ENCODE results near the gene FBXO15.

The FBXO15 gene, protein sequence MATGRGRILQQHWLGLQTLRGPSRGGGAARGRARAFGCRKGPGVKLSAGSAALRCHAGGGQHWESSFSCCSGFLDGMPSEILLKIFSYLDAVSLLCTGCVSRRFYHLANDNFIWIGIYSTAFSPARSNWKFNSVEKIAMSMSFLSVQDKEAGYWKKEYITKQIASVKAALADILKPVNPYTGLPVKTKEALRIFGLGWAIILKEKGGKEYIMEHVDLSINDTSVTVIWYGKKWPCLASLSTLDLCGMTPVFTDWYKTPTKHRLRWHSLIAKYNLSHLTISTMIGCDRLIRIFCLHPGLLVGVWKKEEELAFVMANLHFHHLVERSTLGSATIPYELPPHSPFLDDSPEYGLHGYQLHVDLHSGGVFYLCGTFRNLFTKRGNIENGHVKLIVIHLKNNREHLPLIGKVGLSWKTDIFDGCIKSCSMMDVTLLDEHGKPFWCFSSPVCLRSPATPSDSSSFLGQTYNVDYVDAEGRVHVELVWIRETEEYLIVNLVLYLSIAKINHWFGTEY

GRCh38 chr18:74147779-74148542 lies at the start of gene FBXO15, which contains the start of gene TIMM21:
TSS of gene FBXO15 (minus strand) at chr18:74147834. CDS start at chr18:74147785, 49 bp downstream.
TSS of gene TIMM21 (plus strand) at chr18:74148523. CDS start at chr18:74148809, 286 bp downstream.
- DNase-seq: peak; percentile 96

- peak; percentile 73 for DNase-seq
These were observed 48.8 kb upstream of the FBXO15 start for GRCh38 chr18:74196220-74197119.

GRCh38 chr18:74194691-74195090 lies 47.1 kb upstream of the FBXO15 start:
- no peak for DNase-seq

DNA sequence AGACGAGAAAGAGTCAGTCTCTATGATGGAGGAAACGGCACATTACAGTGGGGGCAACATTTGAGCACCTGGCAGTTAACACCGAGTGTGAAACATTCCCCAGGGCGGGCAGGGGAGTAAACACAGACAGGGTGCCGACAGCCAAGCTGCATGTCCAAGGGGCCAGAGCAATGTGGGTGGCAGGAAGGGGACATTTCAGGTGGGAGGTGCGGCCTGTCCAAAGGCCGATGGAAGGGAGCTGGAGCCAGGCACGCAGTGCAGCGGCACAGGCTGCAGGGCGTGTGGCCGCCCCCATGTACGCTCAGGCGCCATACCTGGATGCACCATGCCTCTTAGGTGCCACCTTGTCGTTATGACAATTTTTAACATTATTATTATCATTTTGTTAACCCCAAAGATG lies 43.9 kb upstream of the FBXO15 start:
- no peak for DNase-seq

DNA sequence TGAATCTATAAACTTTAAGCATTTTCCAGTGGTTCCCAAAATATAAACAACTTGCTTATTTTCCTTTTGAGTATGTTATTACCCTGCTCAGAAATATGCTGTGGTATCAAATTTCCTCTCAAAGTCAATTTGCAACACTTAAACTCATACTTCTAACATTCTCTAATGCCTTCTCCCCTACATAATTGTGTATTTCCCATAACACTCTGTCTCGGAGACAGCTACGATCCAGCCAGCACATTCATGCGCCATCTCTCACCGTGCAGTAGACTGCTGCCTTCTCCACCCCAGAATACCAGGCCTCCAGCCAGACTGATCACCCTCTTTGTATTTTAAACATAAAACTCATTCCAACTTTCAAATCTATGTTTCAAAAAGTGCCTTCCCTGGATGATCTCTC lies 42.5 kb upstream of the FBXO15 start:
- DNase-seq: no peak

DNA sequence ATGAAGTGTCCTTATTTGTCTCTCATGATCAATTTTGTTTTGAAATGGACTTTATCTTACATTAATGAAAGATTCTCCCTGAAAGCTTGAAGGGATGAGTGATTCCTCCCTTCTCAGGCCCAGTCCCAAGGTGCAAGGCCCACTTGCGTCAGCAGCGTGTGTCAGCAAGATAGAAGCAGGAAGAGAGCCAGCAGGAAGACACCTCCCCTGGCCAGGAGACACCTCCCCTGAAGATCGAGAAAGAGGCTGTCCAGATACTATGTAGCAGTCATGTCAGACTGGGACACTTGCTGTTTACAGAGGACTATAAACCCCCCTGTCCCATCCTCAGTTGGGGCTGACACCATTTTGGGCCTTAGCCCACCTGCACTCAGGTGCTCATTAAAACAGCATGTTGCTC lies 39.0 kb upstream of the FBXO15 start:
- DNase-seq: no peak

DNA sequence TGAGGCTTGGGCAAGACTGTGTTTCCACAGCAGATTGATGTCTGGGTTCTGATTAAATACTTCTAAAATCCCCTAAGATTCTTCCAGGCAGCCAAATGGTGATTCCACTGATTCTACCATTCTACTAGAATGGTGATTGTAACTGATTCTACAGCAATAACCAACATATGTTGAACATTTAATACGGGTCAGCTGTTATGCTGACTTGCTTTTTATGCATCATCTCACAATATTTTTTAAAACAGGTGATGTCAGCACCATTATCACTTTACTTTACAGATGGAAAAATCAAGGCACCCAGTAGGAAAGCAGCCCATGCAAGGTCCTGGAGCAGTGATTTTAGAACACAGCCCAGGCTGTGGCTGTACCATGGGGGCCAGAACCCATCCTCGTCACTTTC lies 38.2 kb upstream of the FBXO15 start:
- DNase-seq: no peak

DNA sequence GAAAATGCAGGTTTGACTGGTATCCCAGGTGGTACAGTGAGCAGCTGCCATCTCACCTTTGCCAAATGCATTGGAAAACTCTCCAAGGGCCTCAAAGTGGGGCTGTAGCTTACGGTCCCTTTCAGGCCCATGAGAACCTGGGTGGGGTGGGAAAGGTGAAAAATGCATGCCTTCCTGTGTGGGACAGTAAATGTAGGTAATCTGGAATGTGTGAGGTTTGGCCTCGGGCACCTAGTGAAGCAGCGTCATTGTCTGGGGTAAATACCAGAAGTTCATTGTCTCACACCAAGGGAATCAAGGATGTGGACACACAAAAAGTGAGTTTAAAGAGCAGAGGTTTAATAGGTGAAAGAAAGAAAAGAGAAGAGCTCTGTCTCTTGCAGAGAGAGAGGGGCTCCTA lies 37.2 kb upstream of the FBXO15 start:
- no peak for DNase-seq

DNA sequence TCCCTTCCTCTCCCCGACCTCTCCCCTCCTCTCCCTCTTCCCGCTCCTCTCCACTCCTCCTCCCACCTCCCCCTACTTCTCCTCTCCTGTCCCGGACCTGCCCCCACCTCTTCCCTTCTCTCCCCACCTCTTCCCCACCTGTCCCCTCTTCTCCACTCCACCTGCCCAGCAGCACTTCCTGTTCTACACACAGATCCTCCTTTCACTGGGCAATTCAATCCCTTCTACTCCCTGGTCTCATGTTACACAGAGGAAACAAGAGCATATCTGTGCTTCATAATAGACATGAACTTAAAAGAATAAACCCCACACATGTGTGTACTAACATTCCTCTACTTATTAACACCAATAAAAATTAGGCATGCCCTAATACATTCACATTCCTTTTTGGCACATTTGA lies 35.5 kb upstream of the FBXO15 start:
- peak; percentile 88 for DNase-seq

DNA sequence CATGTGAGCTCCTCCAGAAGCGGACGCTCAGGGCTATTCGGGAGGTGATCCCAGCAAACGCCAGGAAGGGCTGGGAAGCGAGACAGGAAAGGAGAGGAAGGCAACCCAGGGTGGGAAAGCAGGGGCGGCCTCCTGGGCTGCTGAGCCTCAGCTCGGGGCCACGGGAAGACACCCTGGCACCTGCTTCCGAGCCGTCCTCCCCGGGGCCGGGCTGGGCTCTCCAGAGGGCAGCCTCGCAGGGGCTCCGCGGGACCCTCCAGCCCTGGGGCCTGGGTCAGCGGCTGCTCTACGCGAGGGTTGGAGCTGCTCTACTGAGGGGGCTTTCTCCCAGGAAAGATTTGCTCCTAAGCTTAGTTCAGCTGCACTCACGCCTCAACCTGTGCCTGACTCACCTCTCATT lies 34.7 kb upstream of the FBXO15 start:
- no peak for DNase-seq

DNA sequence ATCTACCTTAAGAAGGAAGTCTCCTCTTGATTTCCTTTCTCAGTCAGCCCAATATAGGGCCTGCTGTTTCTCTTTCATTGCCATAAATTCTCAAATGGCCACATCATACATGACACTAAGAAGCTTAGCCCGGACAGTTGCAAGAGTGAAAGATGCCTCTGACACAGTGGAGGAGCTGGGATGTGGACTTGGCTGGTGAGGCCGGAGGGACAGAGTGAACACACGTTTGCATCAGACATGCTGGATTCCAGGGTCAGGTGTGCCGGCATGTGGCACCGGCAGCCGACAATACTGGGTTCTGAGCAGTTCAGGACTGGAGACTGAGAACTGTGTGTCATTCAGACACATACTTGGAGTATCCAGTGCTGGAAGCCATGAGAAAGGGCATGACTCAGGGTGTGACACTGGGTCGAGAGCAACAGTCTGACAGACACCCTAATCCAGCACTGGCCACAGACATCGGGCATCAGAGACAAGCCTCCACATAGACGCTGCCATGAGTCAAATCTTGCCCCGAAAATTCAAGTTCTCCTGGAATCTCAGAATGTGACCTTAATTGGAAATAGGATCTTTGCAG lies 32.1 kb upstream of the FBXO15 start:
- DNase-seq: no peak

DNA sequence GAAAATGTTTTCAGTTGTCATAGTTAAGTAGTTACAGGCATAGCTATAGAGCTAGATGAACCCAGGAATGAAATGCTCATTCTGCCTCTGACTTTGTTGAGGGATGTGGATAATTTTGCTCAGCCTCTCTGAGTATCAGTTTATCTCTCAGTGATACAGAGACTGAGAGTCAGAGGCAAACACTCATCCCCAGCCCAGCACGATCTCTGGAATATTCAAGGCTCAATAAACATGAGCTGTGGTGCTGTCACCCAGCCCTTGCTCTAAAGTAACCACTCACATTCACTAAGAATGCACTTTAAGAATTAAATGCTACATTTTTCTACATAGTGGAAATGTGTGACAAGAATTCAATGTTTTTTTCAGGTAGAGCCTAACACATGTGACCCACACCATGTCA lies 31.2 kb upstream of the FBXO15 start:
- DNase-seq: no peak

DNA sequence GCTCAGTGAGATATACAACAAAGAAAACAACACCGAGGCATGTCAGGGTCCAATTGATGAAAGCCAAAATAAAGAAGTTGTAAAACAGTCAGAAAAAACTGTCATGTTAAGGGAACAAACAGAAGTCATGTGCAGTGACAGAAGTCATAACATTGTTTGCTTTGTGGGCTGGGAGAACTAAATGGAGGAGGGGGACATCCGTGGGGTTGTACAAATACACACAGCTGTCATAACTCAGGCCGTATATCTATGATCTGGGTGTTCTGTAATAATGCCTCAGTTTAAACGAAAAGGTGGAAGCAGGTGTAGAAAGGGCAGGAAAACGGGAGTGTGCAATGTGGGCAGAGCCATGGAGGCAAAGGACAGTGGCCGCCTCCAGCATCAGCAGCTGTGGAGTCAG lies 28.0 kb upstream of the FBXO15 start:
- peak; percentile 28 for DNase-seq

- no peak for DNase-seq
These were observed 25.8 kb upstream of the FBXO15 start for GRCh38 chr18:74173434-74173750.

DNA sequence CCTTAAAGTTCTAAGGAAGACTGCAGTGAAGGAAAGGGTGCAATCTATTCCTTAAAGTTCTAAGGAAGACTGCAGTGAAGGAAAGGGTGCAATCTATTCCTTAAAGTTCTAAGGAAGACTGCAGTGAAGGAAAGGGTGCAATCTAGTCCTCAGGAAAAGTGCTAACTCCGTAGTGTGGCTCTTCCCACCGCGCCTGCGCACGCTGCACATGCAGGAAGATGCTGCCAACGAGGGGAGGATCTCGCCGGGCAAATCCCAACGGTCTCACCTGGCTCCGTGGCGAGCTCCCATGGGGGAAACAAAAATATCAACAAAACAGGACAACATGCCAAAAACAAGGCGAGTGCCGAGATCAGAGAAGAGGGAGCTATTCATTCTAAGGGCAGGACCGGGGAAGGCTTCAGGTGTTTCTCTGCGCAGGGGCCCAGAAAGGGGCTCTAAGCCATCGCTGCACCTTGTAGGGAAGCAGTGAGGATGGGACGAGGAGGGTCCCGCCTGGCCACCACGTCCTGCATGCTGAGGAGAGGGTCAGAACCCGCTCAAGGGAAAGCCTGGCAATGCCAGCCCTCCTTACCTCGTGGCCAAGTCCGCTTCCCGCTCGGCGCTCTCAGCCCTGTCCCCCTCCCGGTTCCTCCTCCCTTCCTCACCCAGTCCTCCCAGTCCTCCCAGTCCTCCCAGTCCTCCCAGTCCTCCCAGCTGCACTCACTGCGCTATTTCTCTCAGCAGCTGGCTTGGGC lies 25.2 kb upstream of the FBXO15 start:
- DNase-seq: no peak

GRCh38 chr18:74171910-74172606 lies 24.4 kb upstream of the FBXO15 start:
- no peak for DNase-seq

DNA sequence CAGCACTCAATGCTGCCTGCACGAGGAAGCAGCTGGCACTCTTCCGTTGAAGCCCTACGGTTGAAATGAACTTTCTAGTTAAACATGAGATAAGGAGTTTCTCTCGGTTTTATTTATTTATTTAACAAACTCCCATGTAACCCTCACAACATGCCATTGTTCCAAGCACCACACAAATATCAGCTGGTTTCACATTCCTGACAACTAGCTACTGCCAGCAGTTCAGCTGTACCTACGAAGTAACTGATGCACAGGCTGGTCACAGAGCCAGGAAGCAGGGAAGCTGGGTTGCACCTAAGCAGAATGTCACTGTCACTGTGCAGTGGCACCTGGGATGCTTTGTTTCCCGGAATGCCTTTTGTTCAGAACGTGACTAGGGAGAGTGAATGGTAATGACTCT lies 18.8 kb upstream of the FBXO15 start:
- DNase-seq: peak; percentile 39

DNA sequence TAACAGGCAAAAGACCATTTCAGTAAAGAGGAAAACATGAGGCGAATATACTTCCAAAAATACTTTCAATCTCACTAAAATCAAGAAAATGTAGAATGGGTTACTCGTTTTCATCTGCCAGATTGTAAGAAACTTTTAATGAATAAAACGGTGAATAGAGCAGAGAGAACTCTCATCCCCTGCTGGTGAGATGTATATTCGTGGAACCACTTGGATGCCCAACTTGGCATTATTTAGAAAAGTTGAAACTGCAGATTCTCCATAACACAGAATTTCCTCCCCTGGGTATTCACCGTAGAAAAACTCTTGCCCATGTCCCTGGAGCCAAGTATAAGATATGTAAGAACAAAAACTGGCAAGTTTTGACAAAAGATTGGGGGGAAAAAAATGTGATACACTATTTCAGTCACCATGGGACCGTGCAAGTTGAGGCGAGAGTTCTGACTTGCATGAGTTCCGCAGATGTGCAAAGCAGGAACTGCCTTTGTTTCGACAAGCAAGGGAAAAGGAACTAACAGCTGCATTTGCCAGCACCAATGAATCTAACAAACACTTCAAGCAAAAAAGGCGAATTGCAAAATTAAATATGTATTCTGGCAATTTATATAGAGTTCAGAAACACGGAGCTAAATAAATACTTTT lies 15.5 kb upstream of the FBXO15 start:
- no peak for DNase-seq

- no peak for DNase-seq
These were observed 7.6 kb upstream of the FBXO15 start for GRCh38 chr18:74155276-74155675.

DNA sequence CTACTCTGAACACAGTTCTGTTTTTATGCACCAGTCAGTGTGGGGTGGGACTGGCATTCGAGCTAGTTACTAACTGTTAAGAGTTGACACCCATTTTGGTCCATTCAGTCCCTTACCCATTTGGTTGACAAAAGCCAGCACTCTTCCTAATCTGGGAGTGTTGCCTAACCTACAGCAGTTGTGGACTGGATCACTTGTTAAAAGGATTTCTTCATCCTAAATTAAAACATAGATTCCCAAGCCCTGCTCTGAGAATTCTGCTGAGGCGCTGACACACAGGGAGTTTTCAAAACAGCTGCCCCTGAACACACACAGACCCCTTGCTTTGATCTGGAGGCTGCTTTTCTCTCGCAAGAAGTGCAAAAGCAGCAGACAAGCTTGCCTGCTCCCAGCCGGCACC lies 7.1 kb upstream of the FBXO15 start:
- DNase-seq: no peak

- no peak for DNase-seq
These were observed 6.2 kb upstream of the FBXO15 start for GRCh38 chr18:74153793-74154192.
